Body of pancreas (tissue), 4 donors: ENCODE measurements around the gene IGSF3. TPM values are rescaled to one million over a fixed set of nuclear protein-coding genes. Genes with fewer than 3 reads are reported as not detected.

Source experiments
- ATAC-seq: fragments of 150-250 bp; one replicate; pipeline ENCODE4 v1.9.1; 2016
- DNase-seq, 4 donors: peaks; one replicate each; pipeline ENCODE4 v3.0.0-alpha.2; 2019
- H3K27ac ChIP-seq, 4 donors: fragments of 200-600 bp; sonication (generic); 1 replicate in 3 of 4; 2 replicates in 1 of 4; pipeline versions ENCODE4 v1.5.1 to v1.6.1; 2016 to 2019; ENCODE audit warnings: mild to moderate bottlenecking in 1 of 4, mixed read lengths in 1 of 4, moderate library complexity in 1 of 4
- H3K27me3 ChIP-seq, 2 donors: fragments of 200-600 bp; sonication (generic); one replicate each; pipeline ENCODE4 v1.6.0; 2016; ENCODE audit warnings: mild to moderate bottlenecking in 1 of 2
- H3K36me3 ChIP-seq, 2 donors: fragments of 200-600 bp; sonication (generic); replicated peaks in 1 of 2; 2 replicates each; pipeline ENCODE4 v1.5.1; 2016; ENCODE audit warnings: low read depth in 2 of 2; ENCODE audit not compliant: insufficient read depth in 1 of 2
- H3K4me1 ChIP-seq: fragments of 200-600 bp; sonication (generic); one replicate; pipeline ENCODE4 v1.6.0; 2016
- H3K4me3 ChIP-seq, 2 donors: fragments of 200-600 bp; sonication (generic); 1 replicate in 1 of 2; 2 replicates in 1 of 2; pipeline ENCODE4 v1.5.1; 2016 to 2019
- H3K9me3 ChIP-seq, 3 donors: fragments of 200-600 bp; sonication (generic); 1 replicate in 2 of 3; 2 replicates in 1 of 3; pipeline ENCODE4 v1.5.1; 2016
- POLR2A ChIP-seq, 3 donors: fragments of 450-650 bp; IDR thresholded peaks; one replicate each; pipeline ENCODE4 v1.6.1; 2016; ENCODE audit warnings: antibody characterized with exemption in 3 of 3, mild to moderate bottlenecking in 2 of 3
- WGBS, 2 donors: methylation state at CpG; one replicate each; pipeline ENCODE4 v1.1.5; 2017; 5-methylcytosine and 5-hydroxymethylcytosine counted together
- intact Hi-C: fragments of 100-400 bp; cut with DNase I; formaldehyde crosslinking; loops from one replicate; pipeline ENCODE4 v1.15.1; 2023
- microRNA counts, 2 donors: library from miRNA; unstranded; fragments of <30 nt; microRNA quantifications; one replicate each; lab custom pipeline; 2017
- microRNA-seq, 2 donors: library from miRNA; unstranded; fragments of <30 nt; microRNA quantifications; one replicate each; pipeline ENCODE4, GENCODE V29; 2016; ENCODE audit warnings: borderline number of aligned reads in 2 of 2, borderline replicate concordance in 2 of 2
- small RNA-seq: library from RNA; depleted of rRNA; stranded (forward); fragments of <200 nt; gene quantifications from one replicate; pipeline ENCODE3, GENCODE V24; 2016
- total RNA-seq, 2 donors: library from RNA; depleted of rRNA; stranded (reverse); fragments of >200 nt; gene quantifications; one replicate each; pipeline ENCODE4 v1.1.0, GENCODE V29; 2016
- TF ChIP-seq, protein P1 (sequence below), 7 experiments: fragments of 450-650 bp in 4 of 7; fragments of 200-600 bp in 3 of 7; sonication (generic) in 3 of 7; IDR thresholded peaks; one replicate each; pipeline ENCODE4 v1.5.1; 2016 to 2019; ENCODE audit warnings: antibody characterized with exemption in 7 of 7

The IGSF3 gene
- total RNA-seq, 2 donors from 2014 or later: 4.6 to 5.2 TPM

DNA sequence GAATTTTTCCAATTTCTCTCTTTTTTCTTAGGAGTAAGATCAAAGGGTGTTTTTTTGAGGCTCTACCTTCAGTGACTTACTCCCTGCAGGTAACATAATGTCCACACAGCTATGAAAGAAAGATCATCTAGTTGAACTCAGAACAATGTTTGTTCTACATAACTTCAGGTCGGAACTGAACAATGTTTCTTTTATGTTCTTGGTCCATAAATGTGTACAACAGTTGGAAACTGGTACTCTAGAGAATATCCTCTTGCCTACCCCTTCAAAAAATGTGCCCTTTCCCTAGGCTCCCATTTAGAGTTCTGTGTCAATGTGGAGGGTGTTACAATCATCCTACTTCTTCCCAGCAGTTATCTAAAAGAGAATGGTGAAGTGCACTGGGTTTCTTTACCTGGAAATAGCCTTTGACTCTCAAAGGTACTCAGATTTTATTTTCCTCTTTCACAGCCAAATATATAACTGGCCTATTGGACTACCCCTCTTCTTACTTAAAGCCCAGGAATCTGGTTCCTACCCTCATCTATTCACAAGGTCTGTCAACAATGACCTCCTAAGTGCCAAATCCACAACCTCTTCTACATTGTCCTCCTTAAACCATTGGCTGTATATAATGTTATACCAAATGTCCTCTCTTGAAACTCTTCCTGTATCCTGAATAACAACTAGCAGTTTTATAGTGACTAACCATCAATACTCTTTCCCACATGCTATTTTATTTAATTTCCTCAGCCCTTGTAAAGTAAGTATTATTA is 139.0 kb downstream of the IGSF3 start:
- Histone ChIP-seq H3K27ac (no peak overlapping the region), H3K36me3 (no peaks in the 10 kb centered on the region), H3K4me1 (no peaks in the 10 kb centered on the region), H3K27me3 (no peaks in the 10 kb centered on the region), H3K9me3 (no peaks in the 10 kb centered on the region), H3K4me3 (no peak overlapping the region)
- DNase-seq (no peak), ATAC-seq (no peak)
- TF ChIP-seq POLR2A (IDR thresholded peaks at IDR 0.05): no peak
- TF ChIP-seq, protein P1, sequence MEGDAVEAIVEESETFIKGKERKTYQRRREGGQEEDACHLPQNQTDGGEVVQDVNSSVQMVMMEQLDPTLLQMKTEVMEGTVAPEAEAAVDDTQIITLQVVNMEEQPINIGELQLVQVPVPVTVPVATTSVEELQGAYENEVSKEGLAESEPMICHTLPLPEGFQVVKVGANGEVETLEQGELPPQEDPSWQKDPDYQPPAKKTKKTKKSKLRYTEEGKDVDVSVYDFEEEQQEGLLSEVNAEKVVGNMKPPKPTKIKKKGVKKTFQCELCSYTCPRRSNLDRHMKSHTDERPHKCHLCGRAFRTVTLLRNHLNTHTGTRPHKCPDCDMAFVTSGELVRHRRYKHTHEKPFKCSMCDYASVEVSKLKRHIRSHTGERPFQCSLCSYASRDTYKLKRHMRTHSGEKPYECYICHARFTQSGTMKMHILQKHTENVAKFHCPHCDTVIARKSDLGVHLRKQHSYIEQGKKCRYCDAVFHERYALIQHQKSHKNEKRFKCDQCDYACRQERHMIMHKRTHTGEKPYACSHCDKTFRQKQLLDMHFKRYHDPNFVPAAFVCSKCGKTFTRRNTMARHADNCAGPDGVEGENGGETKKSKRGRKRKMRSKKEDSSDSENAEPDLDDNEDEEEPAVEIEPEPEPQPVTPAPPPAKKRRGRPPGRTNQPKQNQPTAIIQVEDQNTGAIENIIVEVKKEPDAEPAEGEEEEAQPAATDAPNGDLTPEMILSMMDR (IDR thresholded peaks at IDR 0.05): no peak
- WGBS, 2 donors: 88 to 91% methylated on average over 1 of the region's 1 CpG
- intact Hi-C loops: no loop called here

DNA sequence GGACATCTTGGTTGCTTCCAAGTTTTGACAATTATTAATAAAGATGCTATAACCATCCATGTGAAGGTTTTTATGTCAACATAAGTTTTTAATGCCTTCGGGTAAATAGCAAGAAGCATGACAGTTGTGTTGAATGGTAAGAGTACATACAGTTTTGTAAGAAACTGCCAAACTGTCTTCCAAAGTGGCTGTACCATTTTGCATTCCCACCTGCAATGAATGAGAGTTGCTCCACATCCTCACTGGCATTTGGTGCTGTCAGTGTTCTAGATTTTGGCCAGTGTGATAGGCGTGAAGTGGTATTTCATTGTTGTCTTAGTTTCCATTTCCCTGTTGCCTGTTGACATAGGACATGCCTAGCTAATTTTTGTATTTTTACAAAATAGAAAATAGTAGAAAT is 142.1 kb downstream of the IGSF3 start:
- 91 to 94% methylated on average over 2 of the region's 2 CpGs for WGBS, 2 donors
- ATAC-seq: no peak
- no peak for TF ChIP-seq POLR2A (IDR thresholded peaks at IDR 0.05)
- TF ChIP-seq, protein P1 (IDR thresholded peaks at IDR 0.05): no peak

More for the DNA sequence above, 142.1 kb downstream of the IGSF3 start:
- Histone ChIP-seq H3K4me1 (no peaks in the 10 kb centered on the region), H3K9me3 (no peaks in the 10 kb centered on the region), H3K27ac (no peak overlapping the region), H3K27me3 (no peaks in the 10 kb centered on the region), H3K36me3 (no peaks in the 10 kb centered on the region), H3K4me3 (no peak overlapping the region)
- no peak for DNase-seq
- intact Hi-C loops: no loop called here

MicroRNAs within 50 kb of the gene (microRNA counts, 767-probe panel; counts per million panel counts)
- microRNA hsa-miR-320b (lab: Ali Mortazavi, UCI): 0 to 736 counts per million in 2 donors
- 0 to 736 counts per million in 2 donors for microRNA hsa-miR-548ac (lab: Ali Mortazavi, UCI)

Small RNAs within 50 kb of the gene (microRNA-seq; reads per million reads assigned to microRNA genes)
- gene MIR320B1: 0 to 0.47 reads per million in 2 donors
- gene MIR548AC: 0 reads per million in 2 donors

Small RNAs within 50 kb of the gene (small RNA-seq; reads per million reads assigned to genes)
- gene MIR320B1 (not detected), gene MIR548AC (not detected)

Other genes starting within 250 kb of the IGSF3 start
- 10 to 100 TPM in 1 of 2 donors, 1 to 10 TPM in 1; 6.6 to 15.0 TPM for gene CD58, start 96.7 kb downstream of the IGSF3 start, total RNA-seq
- gene CD2, start 86.7 kb upstream of the IGSF3 start, total RNA-seq: 1 to 10 TPM in 1 of 2 donors, not detected in 1; 2.1 TPM
- 10 to 100 TPM; 35.0 to 76.8 TPM for gene PTGFRN, start 242.2 kb upstream of the IGSF3 start, total RNA-seq